Measurements from ENCODE around the gene GAS7.

Gene GAS7

DNA sequence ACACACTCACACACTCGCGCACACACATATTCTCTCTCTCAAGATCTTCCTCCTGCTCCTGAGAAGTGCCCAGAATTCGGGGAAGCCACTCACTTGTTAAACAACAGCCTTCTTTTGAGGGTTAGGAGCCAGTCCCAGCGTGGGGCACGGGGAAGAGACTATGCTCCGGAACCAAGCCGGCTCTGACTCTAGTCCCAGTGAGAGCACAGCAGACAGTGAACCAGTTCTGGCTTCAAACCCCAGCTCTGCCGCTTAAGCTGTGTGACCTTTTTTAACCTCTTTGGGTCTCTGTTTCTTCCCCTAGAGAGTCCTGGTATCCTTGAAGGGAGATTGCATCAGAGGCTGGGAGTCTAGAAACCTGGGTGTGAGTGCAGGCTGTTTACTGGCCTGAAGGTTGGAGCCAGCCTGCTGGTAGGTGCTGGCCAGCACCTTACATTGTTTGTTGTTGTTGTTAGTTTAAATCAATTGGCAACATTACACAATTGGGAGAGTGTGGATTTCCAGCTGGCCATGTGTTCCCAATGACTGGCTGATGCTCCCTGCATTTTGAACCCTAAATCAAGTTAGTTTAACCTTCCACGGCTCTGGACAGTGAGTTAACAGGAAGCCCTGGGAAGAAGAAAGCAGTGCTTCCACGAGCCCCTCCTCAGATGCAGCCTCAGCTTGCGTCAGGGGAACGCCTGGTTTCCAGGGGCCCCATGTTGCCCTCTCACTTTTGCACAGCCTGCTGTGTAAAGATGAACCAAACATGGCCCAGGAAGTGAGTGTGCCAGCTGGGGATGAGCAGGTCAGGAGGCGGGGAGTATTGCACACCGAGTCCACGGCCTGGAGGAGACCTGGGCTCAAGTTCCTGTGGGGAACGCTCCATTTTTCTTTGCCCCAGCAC is 71.5 kb downstream of the GAS7 start:
- no peak overlapping the region for H3K9ac ChIP-seq (ENCODE audit: low read length)
- peak overlapping the region; percentile 84 for H2AK5ac ChIP-seq (ENCODE audit: low read length)
- no peaks in the 10 kb centered on the region for H3K27me3 ChIP-seq (ENCODE audit: insufficient read depth, low read length)
- peaks cover 4% of the 10 kb centered on the region for H3K79me2 ChIP-seq (ENCODE audit: control insufficient read depth, insufficient read depth, low read length, poor library complexity)
- no peaks in the 10 kb centered on the region for H3K36me3 ChIP-seq (ENCODE audit: control insufficient read depth in 1 of 2, insufficient read depth in 2 of 2, low read length in 2 of 2)
- H2BK5ac ChIP-seq (ENCODE audit: low read depth, low read length, poor library complexity) = peak overlapping the region; percentile 3
- H3K23ac ChIP-seq (ENCODE audit: low read length) = no peak overlapping the region
- H3K4ac ChIP-seq (ENCODE audit: low read depth, low read length) = no peak overlapping the region
- no peak overlapping the region for H4K12ac ChIP-seq (ENCODE audit: low read depth, low read length)
- peak overlapping the region; percentile 76 for H3K18ac ChIP-seq (ENCODE audit: low read length)
- H4K8ac ChIP-seq (ENCODE audit: low read depth, low read length) = peak overlapping the region; percentile 15
- DNase-seq = peak; percentile 94 to 96
- H3K9me3 ChIP-seq (ENCODE audit: insufficient read depth, low read depth, low read length) = peaks cover 3% of the 10 kb centered on the region
- peak overlapping the region; percentile 80 for H3K27ac ChIP-seq (ENCODE audit: low read depth, low read length)
- peaks cover 24 to 25% of the 10 kb centered on the region in 2 experiments for H3K4me1 ChIP-seq (ENCODE audit: control insufficient read depth in 1 of 2, insufficient read depth in 2 of 2, low read length in 2 of 2)
- peak overlapping the region; percentile 83 for H2BK120ac ChIP-seq (ENCODE audit: insufficient read depth, low read length, poor library complexity)
- H2BK12ac ChIP-seq (ENCODE audit: low read length) = peak overlapping the region; percentile 68
- no peak overlapping the region for H2AFZ ChIP-seq (ENCODE audit: insufficient read depth, low read length, poor library complexity)
- 100% methylated on average over 2 of the region's 16 CpGs for WGBS (ENCODE audit: extremely low coverage, insufficient coverage, insufficient read length)
- peak overlapping the region; percentile 76 for H4K91ac ChIP-seq (ENCODE audit: low read depth, low read length)
- no peak overlapping the region for H3K4me3 ChIP-seq (ENCODE audit: low read depth, low read length)
- H3K14ac ChIP-seq (ENCODE audit: low read length) = peak overlapping the region; percentile 59
- peak overlapping the region; percentile 20 for H3K4me2 ChIP-seq (ENCODE audit: low read length)
- H3K79me1 ChIP-seq (ENCODE audit: low read length) = peaks cover 15% of the 10 kb centered on the region

DNA sequence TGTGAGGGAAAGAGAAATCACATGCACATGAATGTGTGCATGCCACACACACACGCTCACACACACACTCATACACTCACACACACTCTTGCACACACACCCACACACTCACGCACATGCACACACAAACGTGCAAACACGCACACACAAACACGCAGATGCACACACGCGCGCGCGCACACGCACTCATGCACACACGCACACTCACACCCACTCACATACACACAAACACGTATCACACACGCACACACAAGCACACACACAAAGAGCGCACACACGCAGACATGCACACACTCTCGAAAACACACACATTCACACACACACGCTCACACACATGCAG is 72.2 kb downstream of the GAS7 start:
- H2BK120ac ChIP-seq (ENCODE audit: insufficient read depth, low read length, poor library complexity) = no peak overlapping the region
- peaks cover 24 to 25% of the 10 kb centered on the region in 2 experiments for H3K4me1 ChIP-seq (ENCODE audit: control insufficient read depth in 1 of 2, insufficient read depth in 2 of 2, low read length in 2 of 2)
- no peak overlapping the region for H2AK5ac ChIP-seq (ENCODE audit: low read length)
- H3K27me3 ChIP-seq (ENCODE audit: insufficient read depth, low read length) = no peaks in the 10 kb centered on the region
- 100% methylated on average over 1 of the region's 18 CpGs for WGBS (ENCODE audit: extremely low coverage, insufficient coverage, insufficient read length)
- no peak overlapping the region for H2BK5ac ChIP-seq (ENCODE audit: low read depth, low read length, poor library complexity)
- H3K4ac ChIP-seq (ENCODE audit: low read depth, low read length) = no peak overlapping the region
- no peak overlapping the region for H2BK12ac ChIP-seq (ENCODE audit: low read length)
- H3K9me3 ChIP-seq (ENCODE audit: insufficient read depth, low read depth, low read length) = peaks cover 3% of the 10 kb centered on the region
- H3K4me2 ChIP-seq (ENCODE audit: low read length) = peak overlapping the region; percentile 3
- no peak overlapping the region for H4K12ac ChIP-seq (ENCODE audit: low read depth, low read length)
- H3K79me2 ChIP-seq (ENCODE audit: control insufficient read depth, insufficient read depth, low read length, poor library complexity) = peaks cover 4% of the 10 kb centered on the region
- peak overlapping the region; percentile 80 for H3K27ac ChIP-seq (ENCODE audit: low read depth, low read length)
- no peak for DNase-seq
- no peaks in the 10 kb centered on the region for H3K36me3 ChIP-seq (ENCODE audit: control insufficient read depth in 1 of 2, insufficient read depth in 2 of 2, low read length in 2 of 2)
- H3K4me3 ChIP-seq (ENCODE audit: low read depth, low read length) = peak overlapping the region; percentile 58
- peak overlapping the region; percentile 0 for H4K91ac ChIP-seq (ENCODE audit: low read depth, low read length)
- H4K8ac ChIP-seq (ENCODE audit: low read depth, low read length) = peak overlapping the region; percentile 1
- H3K79me1 ChIP-seq (ENCODE audit: low read length) = peaks cover 15% of the 10 kb centered on the region
- H3K9ac ChIP-seq (ENCODE audit: low read length) = no peak overlapping the region
- no peak overlapping the region for H2AFZ ChIP-seq (ENCODE audit: insufficient read depth, low read length, poor library complexity)
- no peak overlapping the region for H3K14ac ChIP-seq (ENCODE audit: low read length)
- H3K23ac ChIP-seq (ENCODE audit: low read length) = no peak overlapping the region
- peak overlapping the region; percentile 2 for H3K18ac ChIP-seq (ENCODE audit: low read length)

DNA sequence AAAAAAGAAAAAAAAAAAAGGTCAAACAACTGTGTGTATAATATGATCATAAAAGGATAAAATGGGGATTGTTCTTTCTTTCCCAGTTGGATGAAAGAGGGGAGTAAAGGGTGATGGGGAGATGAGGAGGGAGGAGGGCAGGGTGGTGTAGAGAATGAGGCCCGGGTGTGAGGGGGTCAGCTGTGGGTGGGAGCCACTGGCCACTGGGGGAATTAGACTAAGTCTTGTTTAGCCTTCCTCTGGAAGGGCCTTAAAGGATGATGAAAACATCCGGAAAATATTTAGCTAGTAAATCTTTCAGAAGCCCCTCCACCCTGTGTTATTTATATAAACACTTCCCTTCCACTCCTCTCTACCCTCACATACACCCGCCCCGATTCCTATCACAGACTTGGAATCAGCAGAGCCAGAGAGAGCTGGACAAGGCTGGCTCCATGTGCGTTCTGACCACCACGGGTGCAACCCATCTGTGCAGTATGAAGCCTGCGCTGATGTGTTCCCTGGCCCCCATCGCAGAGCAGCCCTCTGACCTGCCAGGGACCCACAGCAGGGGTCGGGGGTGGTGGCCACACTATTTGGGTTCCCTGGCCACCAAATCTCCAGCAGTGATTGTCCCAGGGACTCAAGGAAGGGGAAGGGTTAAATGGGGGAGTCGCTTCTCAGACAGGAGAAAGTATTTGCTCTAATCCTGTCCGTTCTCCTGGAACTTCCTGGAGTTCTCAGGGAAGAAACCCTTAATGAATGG is 72.7 kb downstream of the GAS7 start:
- Histone ChIP-seq H3K23ac (ENCODE audit: low read length) (no peak overlapping the region), H4K8ac (ENCODE audit: low read depth, low read length) (no peak overlapping the region)

DNA sequence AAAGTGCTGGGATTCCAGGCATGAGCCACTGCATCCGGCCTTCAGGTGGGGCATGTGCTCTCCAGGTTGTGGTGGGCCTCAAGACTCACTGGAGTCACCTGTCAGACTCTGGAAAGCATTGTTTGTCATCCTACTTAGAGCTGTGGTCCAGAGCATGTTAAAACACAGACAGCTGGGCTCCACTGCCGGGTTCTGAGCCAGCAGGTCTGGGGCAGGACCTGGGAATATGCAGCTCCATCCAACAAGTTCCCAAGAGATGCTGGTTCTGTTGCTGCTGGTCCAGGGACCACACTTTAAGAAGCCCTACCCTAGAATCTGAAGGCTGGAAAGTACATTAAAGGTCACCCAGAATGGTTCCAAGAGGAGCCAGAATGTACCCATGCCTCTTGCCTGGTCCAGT is 75.3 kb downstream of the GAS7 start:
- no peak overlapping the region for H3K4me3 ChIP-seq (ENCODE audit: low read depth, low read length)
- H3K79me2 ChIP-seq (ENCODE audit: control insufficient read depth, insufficient read depth, low read length, poor library complexity) = peaks cover 4% of the 10 kb centered on the region
- no peak overlapping the region for H2BK120ac ChIP-seq (ENCODE audit: insufficient read depth, low read length, poor library complexity)
- H3K14ac ChIP-seq (ENCODE audit: low read length) = no peak overlapping the region
- peaks cover 3% of the 10 kb centered on the region for H3K9me3 ChIP-seq (ENCODE audit: insufficient read depth, low read depth, low read length)
- H3K23ac ChIP-seq (ENCODE audit: low read length) = no peak overlapping the region
- H3K27me3 ChIP-seq (ENCODE audit: insufficient read depth, low read length) = no peaks in the 10 kb centered on the region
- WGBS (ENCODE audit: extremely low coverage, insufficient coverage, insufficient read length) = no CpG with 5 or more reads among the region's 2 CpGs
- no peak overlapping the region for H3K9ac ChIP-seq (ENCODE audit: low read length)
- H2AK5ac ChIP-seq (ENCODE audit: low read length) = no peak overlapping the region
- H3K4ac ChIP-seq (ENCODE audit: low read depth, low read length) = no peak overlapping the region
- no peak overlapping the region for H3K27ac ChIP-seq (ENCODE audit: low read depth, low read length)
- peaks cover 15% of the 10 kb centered on the region for H3K79me1 ChIP-seq (ENCODE audit: low read length)
- no peak overlapping the region for H3K4me2 ChIP-seq (ENCODE audit: low read length)
- H2BK5ac ChIP-seq (ENCODE audit: low read depth, low read length, poor library complexity) = no peak overlapping the region
- H4K12ac ChIP-seq (ENCODE audit: low read depth, low read length) = no peak overlapping the region
- H3K18ac ChIP-seq (ENCODE audit: low read length) = no peak overlapping the region
- H2BK12ac ChIP-seq (ENCODE audit: low read length) = no peak overlapping the region
- DNase-seq = no peak
- H4K91ac ChIP-seq (ENCODE audit: low read depth, low read length) = no peak overlapping the region
- peaks cover 38 to 47% of the 10 kb centered on the region in 2 experiments for H3K4me1 ChIP-seq (ENCODE audit: control insufficient read depth in 1 of 2, insufficient read depth in 2 of 2, low read length in 2 of 2)
- no peaks in the 10 kb centered on the region for H3K36me3 ChIP-seq (ENCODE audit: control insufficient read depth in 1 of 2, insufficient read depth in 2 of 2, low read length in 2 of 2)
- H4K8ac ChIP-seq (ENCODE audit: low read depth, low read length) = no peak overlapping the region
- H2AFZ ChIP-seq (ENCODE audit: insufficient read depth, low read length, poor library complexity) = no peak overlapping the region

More for the DNA sequence above, 72.7 kb downstream of the GAS7 start:
- H3K36me3 ChIP-seq (ENCODE audit: control insufficient read depth in 1 of 2, insufficient read depth in 2 of 2, low read length in 2 of 2) = no peaks in the 10 kb centered on the region
- no peak for DNase-seq
- no peak overlapping the region for H3K4me2 ChIP-seq (ENCODE audit: low read length)
- no peak overlapping the region for H2BK5ac ChIP-seq (ENCODE audit: low read depth, low read length, poor library complexity)
- no peak overlapping the region for H4K12ac ChIP-seq (ENCODE audit: low read depth, low read length)
- no peak overlapping the region for H3K4me3 ChIP-seq (ENCODE audit: low read depth, low read length)
- H3K14ac ChIP-seq (ENCODE audit: low read length) = no peak overlapping the region
- H3K9me3 ChIP-seq (ENCODE audit: insufficient read depth, low read depth, low read length) = peaks cover 3% of the 10 kb centered on the region
- WGBS (ENCODE audit: extremely low coverage, insufficient coverage, insufficient read length) = no CpG with 5 or more reads among the region's 11 CpGs
- H3K79me1 ChIP-seq (ENCODE audit: low read length) = peaks cover 15% of the 10 kb centered on the region
- H3K4me1 ChIP-seq (ENCODE audit: control insufficient read depth in 1 of 2, insufficient read depth in 2 of 2, low read length in 2 of 2) = peaks cover 24 to 27% of the 10 kb centered on the region in 2 experiments
- H3K79me2 ChIP-seq (ENCODE audit: control insufficient read depth, insufficient read depth, low read length, poor library complexity) = peaks cover 4% of the 10 kb centered on the region
- no peak overlapping the region for H2AFZ ChIP-seq (ENCODE audit: insufficient read depth, low read length, poor library complexity)
- no peak overlapping the region for H3K18ac ChIP-seq (ENCODE audit: low read length)
- no peak overlapping the region for H2AK5ac ChIP-seq (ENCODE audit: low read length)
- H3K27me3 ChIP-seq (ENCODE audit: insufficient read depth, low read length) = no peaks in the 10 kb centered on the region
- no peak overlapping the region for H3K27ac ChIP-seq (ENCODE audit: low read depth, low read length)
- peak overlapping the region; percentile 0 for H2BK12ac ChIP-seq (ENCODE audit: low read length)
- no peak overlapping the region for H3K9ac ChIP-seq (ENCODE audit: low read length)
- H3K4ac ChIP-seq (ENCODE audit: low read depth, low read length) = no peak overlapping the region
- peak overlapping the region; percentile 1 for H4K91ac ChIP-seq (ENCODE audit: low read depth, low read length)
- H2BK120ac ChIP-seq (ENCODE audit: insufficient read depth, low read length, poor library complexity) = no peak overlapping the region

All from trophoblast cell (in vitro differentiated cells and primary cell).